DMS153 (cell line): ENCODE measurements around the gene C22orf23.

ENCODE experiments used
- DNase-seq: peaks from one replicate; lab custom pipeline; 2025; lab: John Stamatoyannopoulos, UW

C22orf23 gene

DNA sequence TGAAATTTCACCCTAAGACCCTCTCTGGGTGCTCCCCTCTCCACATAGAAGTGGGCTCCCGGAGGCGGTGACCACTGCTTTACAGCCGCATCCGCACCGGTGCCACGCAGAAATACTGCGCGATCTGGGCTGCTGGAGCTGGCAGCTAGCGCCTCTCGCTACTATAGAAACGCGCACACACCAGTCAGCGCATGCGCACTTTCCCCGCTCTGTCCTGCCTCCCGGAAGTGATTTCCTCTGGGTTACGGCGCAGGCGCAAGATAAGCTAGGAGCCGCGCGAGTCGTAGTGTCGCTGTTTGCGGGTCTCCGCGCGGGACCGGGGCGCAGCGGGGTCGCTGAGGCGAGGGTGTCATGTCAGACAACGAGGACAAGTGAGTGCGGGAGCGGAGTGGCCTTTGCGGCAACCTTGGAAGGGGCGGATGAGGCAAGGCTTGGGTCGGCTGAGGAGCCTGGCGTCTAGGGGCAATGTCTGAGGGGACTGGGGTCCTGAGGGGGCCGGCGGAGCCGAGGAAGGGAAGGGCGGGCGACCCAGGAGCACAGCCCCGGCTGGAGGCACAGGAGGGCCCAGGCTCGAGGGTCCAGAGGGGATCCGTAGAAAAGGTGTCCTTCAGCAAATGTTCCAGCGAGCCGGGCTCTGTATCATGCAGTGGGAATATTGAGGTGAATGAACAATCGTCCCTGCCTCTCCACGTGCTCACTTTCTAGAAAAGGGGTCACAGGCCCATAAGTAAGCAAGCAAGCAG is at the start of gene C22orf23, which contains the start of gene POLR2F:
TSS of gene C22orf23 (minus strand) at position 165 of the 743 bp plus-strand sequence. CDS start 452 bp downstream, outside the sequence.
TSS of gene POLR2F (plus strand) at position 263 of the 743 bp plus-strand sequence. CDS start at position 352, 89 bp downstream.
- peak; percentile 92 for DNase-seq

DNA sequence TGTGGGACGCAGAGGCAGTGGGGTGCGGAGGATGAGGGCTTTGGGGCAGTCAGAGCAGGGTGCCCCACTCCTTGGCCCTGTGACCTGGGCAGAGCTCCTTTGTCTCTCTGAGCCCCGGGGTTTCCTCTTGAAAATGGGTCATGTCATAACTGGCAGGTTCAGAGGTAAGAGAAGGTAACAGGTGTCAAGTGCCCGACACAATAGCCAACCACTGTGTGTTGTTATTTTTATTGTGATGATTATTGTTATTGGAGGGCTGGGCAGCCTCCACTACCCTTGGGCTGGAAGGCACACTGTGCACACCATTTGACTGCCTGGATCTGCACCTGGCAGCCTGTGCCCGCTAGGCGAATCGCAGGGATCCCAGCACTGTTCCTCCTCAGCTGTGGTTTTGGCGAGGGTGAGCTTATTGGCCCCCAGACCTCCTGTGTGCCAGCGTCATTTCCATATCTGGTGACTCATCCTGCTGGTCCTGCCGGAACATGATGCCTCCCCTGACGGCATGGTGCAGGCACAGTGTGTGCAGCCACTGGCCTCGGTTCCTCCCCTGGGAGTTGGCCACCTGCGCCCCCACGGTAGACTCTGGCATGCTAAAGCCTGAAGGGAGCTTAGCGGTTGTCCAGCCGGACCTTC is 46.4 kb upstream of the C22orf23 start:
- peak; percentile 49 for DNase-seq

DNA sequence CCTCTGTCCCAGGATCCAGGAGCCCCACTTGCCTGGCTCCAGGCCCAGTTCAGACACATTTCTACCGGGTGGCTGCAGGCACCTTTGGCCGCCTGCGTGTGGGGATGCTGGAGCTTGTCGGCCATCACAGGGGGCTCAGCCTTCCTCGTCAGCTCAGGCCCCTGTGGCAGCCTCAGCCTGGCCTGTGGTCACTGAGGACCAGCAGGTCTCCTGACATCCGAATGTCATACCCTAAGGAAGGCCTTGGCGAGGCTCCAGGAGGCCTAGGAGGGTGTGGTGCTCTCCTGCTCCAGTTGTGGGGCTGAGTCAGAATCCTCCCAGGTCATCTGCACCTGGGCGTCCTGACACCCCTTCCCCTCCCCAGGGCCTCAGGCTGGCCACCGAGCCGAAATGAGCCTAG is 45.8 kb upstream of the C22orf23 start:
- no peak for DNase-seq

GRCh38 chr22:37998543-37998942 is 45.1 kb upstream of the C22orf23 start:
- no peak for DNase-seq

DNA sequence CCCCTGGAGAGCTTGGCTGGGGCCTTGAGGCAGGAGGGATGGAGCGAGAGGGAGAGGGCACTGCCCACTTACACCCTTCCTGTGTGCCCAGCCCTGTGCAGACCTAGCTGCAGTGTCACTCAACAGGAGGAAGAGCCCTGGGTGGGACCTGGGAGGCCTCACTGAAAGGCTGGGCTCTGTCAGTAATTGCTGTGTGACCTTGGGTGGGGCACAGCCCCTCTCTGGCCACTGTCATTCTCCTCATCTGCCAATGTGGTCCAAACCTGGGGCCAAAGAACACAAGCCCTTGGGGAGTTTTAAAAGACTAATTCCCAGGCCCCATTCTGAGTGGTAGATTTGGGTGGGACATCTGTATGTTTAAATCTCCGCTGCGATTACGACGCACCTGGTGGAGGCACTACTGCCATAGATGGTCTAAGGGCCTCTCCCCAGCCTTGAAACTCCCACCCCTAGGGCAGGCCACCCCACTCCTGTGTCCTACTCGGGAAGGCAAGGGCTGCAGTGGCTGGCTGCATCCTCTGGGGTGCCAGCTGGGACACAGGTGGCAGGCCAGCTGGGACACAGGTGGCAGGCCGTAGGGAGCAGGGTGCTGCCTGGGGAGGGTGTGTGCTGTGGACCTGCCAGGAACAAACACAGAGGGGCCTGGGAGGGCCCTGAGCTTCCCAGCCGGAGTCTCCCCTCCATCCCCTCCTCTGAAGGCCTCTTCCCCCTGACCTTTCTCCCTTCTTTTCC is 43.3 kb upstream of the C22orf23 start:
- DNase-seq: no peak

DNA sequence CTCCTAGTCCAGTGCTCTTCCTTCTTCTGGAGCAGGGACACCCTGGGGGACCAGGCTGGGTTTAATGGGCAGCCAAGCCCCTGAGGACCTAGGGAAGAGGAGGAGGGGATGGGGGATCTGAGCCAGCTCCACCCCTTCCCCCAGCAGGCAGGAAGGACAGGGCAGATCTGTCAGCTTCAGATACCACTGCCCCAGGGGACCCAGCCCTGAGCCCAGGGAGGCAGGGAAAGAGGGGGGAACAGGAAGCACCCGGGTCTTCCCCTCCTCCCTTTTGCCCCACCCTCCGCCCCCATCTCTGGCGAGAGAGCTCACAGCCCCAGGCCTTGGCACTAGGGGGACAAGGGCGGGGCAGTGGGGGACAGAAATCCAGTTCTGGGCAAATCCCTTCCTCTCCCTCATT is 42.7 kb upstream of the C22orf23 start:
- DNase-seq: no peak

DNA sequence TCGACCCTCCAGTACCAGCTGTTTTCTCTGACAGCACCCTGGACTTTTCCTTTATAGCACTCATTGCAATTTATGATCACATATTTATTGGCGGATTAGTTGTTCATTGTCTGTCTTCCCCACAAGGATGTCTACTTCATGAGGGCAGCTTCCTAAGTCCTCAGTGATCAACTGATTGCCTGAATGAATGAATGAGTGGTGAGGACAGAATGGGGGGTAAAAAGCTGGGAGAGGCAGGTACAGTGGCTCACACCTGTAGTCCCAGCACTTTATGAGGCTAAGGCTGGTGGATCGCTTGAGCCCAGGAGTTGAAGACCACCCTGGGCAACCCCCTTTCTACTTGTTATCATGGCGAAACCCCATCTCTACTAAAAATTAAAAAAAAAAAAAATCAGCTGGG is 42.1 kb upstream of the C22orf23 start:
- no peak for DNase-seq

DNA sequence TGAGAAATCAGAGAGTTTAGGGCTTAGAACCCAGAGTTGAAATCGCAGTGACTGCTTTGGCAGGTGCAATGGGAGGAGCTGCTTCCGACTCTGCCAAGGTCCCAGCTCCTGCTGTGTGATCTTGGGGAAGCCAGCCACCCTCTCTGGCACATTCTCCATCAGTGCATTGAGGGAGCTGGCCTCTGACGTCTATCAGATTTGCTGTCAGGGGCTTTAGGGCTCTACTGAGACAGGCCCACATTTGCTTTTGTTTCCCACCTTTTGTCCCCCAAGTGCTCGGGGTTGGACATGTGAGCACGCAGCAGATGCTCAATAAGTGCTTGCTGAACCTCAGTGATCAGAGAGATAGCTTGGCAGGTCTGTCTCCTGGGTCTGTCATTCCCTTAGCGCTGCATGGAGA is 41.6 kb upstream of the C22orf23 start:
- no peak for DNase-seq

- DNase-seq: no peak
These were observed 40.6 kb upstream of the C22orf23 start for GRCh38 chr22:37994049-37994448.

DNA sequence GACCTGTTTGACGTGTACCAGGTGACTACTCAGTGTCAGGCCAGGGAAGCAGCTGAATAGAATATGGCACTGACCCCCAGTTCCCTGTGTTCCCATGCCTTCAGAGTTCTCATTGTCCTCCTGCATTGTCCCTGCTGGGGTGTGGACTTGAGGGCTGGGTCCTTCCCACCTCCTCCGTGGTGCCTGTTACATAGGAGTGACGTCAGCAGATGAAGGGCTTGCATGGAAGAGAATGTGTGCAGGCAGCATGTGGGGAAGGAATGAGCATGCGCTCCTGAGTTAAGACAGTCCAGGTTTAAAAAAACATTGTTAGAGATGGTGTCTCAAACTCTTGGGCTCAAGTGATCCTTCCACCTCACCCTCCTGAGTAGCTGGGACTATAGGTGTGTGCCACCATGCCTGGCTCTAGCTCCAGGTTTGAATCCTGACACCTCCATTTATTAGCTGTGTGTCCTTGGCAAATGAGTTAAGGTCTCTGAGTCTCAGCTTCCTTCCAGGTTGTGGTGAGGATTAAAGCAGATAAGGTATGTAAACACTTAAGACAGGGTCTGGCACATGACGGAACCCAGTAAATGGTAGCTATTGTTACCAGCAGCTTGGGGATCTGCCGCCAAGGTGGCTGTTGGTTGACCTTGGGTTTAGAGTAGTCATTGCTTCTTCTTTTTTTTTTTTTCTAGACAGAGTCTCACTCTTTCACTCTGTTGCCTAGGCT is 38.5 kb upstream of the C22orf23 start:
- no peak for DNase-seq

GRCh38 chr22:37990862-37991261 is 37.5 kb upstream of the C22orf23 start:
- no peak for DNase-seq

DNA sequence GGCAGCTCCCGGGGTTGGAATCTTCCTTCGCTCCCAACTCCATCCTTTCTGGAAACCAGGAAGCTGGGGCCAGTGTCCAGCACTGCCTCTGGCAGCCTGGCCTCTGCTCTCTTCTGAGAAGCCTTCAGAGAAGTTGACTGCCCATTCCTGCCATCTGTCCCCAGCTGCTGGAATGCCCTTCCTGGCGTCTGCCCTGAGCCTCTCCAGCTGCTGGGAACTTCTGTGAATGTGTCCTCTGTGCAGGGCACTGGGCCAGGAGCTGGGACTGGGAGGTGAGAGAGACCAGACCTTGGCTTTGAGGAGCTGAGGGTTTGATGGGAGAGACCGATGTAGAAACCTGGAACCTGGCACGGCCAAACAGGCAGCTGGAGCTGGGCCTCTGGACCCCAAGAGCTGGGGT is 36.9 kb upstream of the C22orf23 start:
- DNase-seq: no peak

GRCh38 chr22:37989146-37990045 is 36.0 kb upstream of the C22orf23 start:
- no peak for DNase-seq

DNA sequence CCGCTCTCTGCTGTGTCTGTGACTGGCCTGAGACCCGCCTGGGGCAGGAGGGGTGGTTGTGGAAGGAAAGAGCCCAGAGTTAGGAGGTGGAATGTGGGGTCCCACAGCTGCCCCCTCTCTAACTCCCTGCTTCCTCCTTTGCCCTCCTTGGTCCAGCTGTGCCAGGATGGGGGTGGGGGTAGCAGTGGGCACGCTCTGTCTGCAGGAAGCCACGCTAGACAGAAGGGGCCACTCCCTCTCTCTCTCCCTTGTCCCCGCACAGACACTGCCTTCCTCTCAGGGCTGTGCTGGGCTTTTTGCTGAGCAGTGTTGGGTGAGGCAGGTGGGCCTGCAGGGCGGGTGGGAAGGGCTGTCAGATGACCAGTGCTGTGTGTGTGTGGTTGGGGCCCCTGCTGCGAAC is 33.0 kb upstream of the C22orf23 start:
- DNase-seq: no peak

- DNase-seq: no peak
These were observed 32.4 kb upstream of the C22orf23 start for GRCh38 chr22:37985751-37986281.

DNA sequence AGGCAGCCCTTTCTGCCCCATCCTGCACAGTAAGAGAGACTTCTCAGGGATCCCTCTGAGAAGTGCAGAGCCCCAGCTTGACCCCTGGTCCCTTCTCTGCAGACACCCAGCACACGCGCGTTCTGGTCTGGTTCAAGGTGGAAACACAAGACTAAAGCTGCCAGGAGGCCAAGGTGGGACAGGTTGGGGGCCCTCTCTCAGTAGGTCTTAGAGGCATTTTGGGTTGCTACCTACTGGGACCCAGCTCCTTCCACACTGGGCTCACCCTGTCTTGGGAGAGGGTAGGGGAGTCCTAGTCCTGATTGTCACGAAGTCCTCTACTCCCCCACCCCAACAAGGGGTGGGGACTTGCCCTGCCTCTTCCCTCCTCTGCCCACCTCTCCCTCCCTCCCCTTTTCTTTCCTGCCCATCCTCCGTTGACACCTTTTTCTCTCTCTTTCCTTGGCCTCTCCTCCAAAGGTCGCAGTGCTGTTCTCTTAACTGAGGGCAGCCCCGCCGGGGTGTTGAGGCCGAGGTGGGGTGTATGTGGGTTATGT is 31.7 kb upstream of the C22orf23 start:
- DNase-seq: no peak

DNA sequence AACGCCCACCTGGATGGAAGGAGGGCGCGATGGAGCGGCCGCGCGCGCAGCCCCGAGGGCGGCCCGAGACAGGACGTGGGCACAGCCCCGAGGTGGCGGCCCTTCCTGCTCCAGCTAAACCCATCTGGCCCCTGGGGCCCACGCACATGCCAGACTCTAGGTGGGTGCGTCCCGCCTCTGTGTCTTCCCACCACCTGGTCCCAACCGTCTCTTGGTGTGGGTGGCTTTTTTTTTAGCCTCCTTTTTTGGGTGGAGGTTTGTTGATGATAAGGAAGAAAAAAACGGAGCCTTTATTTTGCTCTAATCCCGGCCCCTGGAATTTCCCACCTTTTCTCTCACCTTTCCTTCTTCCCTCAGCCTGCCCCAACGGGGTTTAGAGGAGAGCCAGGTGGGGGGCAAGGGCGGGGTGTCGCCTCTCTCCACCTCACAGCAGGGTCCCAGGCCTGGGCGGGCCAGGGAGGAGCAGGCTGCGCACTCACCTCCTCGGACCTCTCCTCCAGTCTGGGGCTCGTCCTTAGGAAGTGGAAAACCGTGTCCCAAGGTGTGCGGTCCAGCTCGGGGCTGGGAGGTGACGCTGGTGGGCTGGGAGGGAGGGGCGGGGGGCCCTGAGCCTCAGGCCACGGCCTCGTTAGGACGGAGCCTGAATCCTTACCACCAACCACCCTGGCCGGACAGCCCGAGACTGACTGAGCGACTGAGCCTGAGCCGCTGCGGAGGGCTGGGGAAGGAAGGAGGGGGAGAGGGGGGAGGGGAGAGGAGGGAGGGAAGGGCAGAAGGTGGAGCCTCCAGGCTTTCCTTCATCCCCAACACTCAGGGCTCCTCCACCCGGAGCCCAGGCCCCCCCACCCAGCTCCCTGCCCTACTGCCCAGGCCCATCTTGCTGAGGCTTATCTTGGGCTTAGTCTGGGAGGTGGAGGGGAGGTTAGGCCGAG is 30.7 kb upstream of the C22orf23 start, which contains the start of gene SOX10:
TSS of gene SOX10 (minus strand) at position 696 of the 932 bp plus-strand sequence. CDS start 771 bp downstream, outside the sequence.
- DNase-seq: no peak

GRCh38 chr22:37982938-37983859 is 29.8 kb upstream of the C22orf23 start:
- DNase-seq: no peak
